GM23248 (cell line): ENCODE measurements around the gene SYCE3.

Source experiments
- EZH2 ChIP-seq: fragments of 200-600 bp; sonication (generic); IDR thresholded peaks from 2 replicates; pipeline ENCODE4 v1.6.1; 2018; ENCODE audit warnings: antibody characterized with exemption, mild to moderate bottlenecking; ENCODE audit not compliant: insufficient read depth, poor library complexity, severe bottlenecking
- EZH2phosphoT487 ChIP-seq: fragments of 200-600 bp; sonication (generic); IDR thresholded peaks from 2 replicates; pipeline ENCODE4 v1.6.1; 2018; ENCODE audit warnings: antibody characterized with exemption, moderate library complexity, mild to moderate bottlenecking, low read depth; ENCODE audit not compliant: insufficient read depth

DNA sequence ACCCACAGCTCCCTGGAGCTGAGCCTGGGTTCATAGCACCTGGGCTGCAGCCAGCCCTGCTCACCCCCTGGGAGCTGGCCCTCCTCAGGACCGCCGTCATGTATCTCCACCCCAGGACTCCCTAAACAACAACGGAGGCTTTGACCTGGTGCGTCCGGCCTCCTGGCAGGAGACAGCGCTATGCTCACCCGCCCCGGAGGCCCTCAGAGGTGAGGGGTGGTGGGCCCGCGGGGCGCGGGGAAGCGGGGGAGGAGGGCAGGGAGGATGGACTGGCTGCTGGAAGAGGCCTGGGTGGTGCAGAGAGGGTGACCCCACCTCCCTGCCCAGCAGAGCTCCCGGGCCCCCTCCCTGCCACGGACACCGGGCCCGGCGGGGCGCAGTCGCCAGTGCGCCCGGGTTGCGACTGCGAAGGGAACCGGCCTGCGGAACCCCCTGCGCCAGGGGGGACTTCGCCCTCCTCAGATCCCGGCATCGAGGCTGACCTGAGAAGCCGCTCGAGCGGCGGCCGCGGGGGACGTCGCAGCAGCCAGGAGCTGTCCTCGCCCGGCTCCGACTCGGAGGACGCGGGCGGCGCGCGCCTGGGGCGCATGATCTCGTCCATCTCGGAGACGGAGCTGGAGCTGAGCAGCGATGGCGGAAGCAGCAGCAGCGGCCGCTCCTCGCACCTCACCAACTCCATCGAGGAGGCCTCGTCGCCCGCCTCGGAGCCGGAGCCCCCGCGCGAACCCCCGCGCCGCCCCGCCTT, 41.0 kb upstream of the SYCE3 start:
- TF ChIP-seq EZH2 (peak; percentile 52), EZH2phosphoT487 (no peak)
